IMR-90 (cell line): ENCODE measurements around the gene NRAS. TPM values are rescaled to one million over a fixed set of nuclear protein-coding genes. Genes with fewer than 3 reads are reported as not detected.

ENCODE experiments used
- ATAC-seq: fragments of 200-7000 bp; cut with Tn5 transposase; 2 replicates; pipeline ENCODE4 v1.9.1; 2020; ENCODE audit warnings: low read depth, mild to moderate bottlenecking, moderate library complexity
- BruUV-seq: library from RNA; stranded (reverse); fragments of 400-500 nt; replicated peaks from 2 replicates; lab custom pipeline; 2021; lab: Mats Ljungman, UMichigan
- CTCF ChIA-PET: fragments of 300-600 bp; formaldehyde crosslinking; extraction: SDS; loops from one replicate; lab custom pipeline; 2021; ENCODE audit warnings: antibody characterized with exemption; lab: Yijun Ruan, JAX
- POLR2A ChIA-PET: fragments of 300-600 bp; sonication (Branson Sonifier 250); formaldehyde crosslinking; loops from one replicate; lab custom pipeline; 2022; ENCODE audit warnings: antibody characterized with exemption; ENCODE audit not compliant: unreplicated experiment; lab: Charles Lee
- DNase-seq: peaks from one replicate; pipeline ENCODE4 v3.0.0; 2013
- H2AFZ ChIP-seq: replicated peaks from 2 replicates; pipeline ENCODE3; 2013; ENCODE audit warnings: low read length, mild to moderate bottlenecking; ENCODE audit not compliant: poor library complexity
- H2AK5ac ChIP-seq: 2 replicates; pipeline ENCODE4 v1.6.1; 2013; ENCODE audit warnings: low read depth, low read length, inconsistent platforms
- H2AK9ac ChIP-seq: replicated peaks from 2 replicates; pipeline ENCODE3; 2013; ENCODE audit warnings: mild to moderate bottlenecking, low read depth, low read length, moderate library complexity; ENCODE audit not compliant: poor library complexity
- H2BK120ac ChIP-seq: 2 replicates; pipeline ENCODE4 v1.6.1; 2013; ENCODE audit warnings: low read depth, low read length, inconsistent platforms
- H2BK15ac ChIP-seq: 3 replicates; pipeline ENCODE4 v1.6.1; 2013; ENCODE audit warnings: low read depth, low read length, inconsistent platforms
- H2BK20ac ChIP-seq: 2 replicates; pipeline ENCODE4 v1.6.1; 2013; ENCODE audit warnings: low read depth, mild to moderate bottlenecking, inconsistent platforms, low read length, moderate library complexity
- H2BK5ac ChIP-seq: 2 replicates; pipeline ENCODE4 v1.6.1; 2013; ENCODE audit warnings: mild to moderate bottlenecking, low read depth, low read length, inconsistent platforms; ENCODE audit not compliant: poor library complexity, severe bottlenecking
- H3K14ac ChIP-seq: replicated peaks from 2 replicates; pipeline ENCODE4 v1.6.1; 2013; ENCODE audit warnings: low read depth, low read length, inconsistent platforms
- H3K18ac ChIP-seq: 2 replicates; pipeline ENCODE4 v1.6.1; 2013; ENCODE audit warnings: low read depth, low read length, control low read depth
- H3K23ac ChIP-seq: 2 replicates; pipeline ENCODE4 v1.6.1; 2013; ENCODE audit warnings: low read depth, low read length, inconsistent platforms
- H3K27ac ChIP-seq: 2 replicates; pipeline ENCODE4 v1.5.1; 2013; ENCODE audit warnings: mild to moderate bottlenecking, control low read depth, low read length; ENCODE audit not compliant: insufficient read depth
- H3K27me3 ChIP-seq: 2 replicates; pipeline ENCODE4 v1.6.1; 2013; ENCODE audit warnings: low read length; ENCODE audit not compliant: control insufficient read depth, insufficient read depth
- H3K36me3 ChIP-seq: 2 replicates; pipeline ENCODE4 v1.6.1; 2013; ENCODE audit warnings: low read length, mixed read lengths; ENCODE audit not compliant: control insufficient read depth, insufficient read depth
- H3K4ac ChIP-seq: 2 replicates; pipeline ENCODE4 v1.6.1; 2013; ENCODE audit warnings: low read depth, low read length, inconsistent platforms
- H3K4me1 ChIP-seq: 2 replicates; pipeline ENCODE4 v1.6.1; 2013; ENCODE audit warnings: low read length, mixed read lengths; ENCODE audit not compliant: control insufficient read depth, insufficient read depth
- H3K4me2 ChIP-seq: 2 replicates; pipeline ENCODE4 v1.6.1; 2013; ENCODE audit warnings: low read depth, mild to moderate bottlenecking, control low read depth, low read length, moderate library complexity
- H3K4me3 ChIP-seq: 2 replicates; pipeline ENCODE4 v1.5.1; 2013; ENCODE audit warnings: low read depth, mild to moderate bottlenecking, control low read depth, low read length, moderate library complexity; ENCODE audit not compliant: insufficient read depth
- H3K56ac ChIP-seq: 2 replicates; pipeline ENCODE4 v1.6.1; 2013; ENCODE audit warnings: low read length, inconsistent platforms; ENCODE audit not compliant: insufficient read depth; ENCODE audit errors: extremely low read depth
- H3K79me1 ChIP-seq, 2 experiments: 2 replicates each; pipeline ENCODE4 v1.6.1; 2013; ENCODE audit warnings: low read length in 2 of 2, inconsistent platforms in 1 of 2, low read depth in 1 of 2
- H3K9ac ChIP-seq: 2 replicates; pipeline ENCODE4 v1.6.1; 2013; ENCODE audit warnings: low read depth, low read length, control low read depth
- H3K9me1 ChIP-seq: 2 replicates; pipeline ENCODE4 v1.6.1; 2013; ENCODE audit warnings: low read length, inconsistent platforms; ENCODE audit not compliant: insufficient read depth
- H3K9me3 ChIP-seq: 2 replicates; pipeline ENCODE4 v1.6.1; 2013; ENCODE audit warnings: low read length; ENCODE audit not compliant: control insufficient read depth, insufficient read depth
- H4K20me1 ChIP-seq: 2 replicates; pipeline ENCODE4 v1.6.1; 2013; ENCODE audit warnings: low read length, inconsistent platforms; ENCODE audit not compliant: insufficient read depth
- H4K5ac ChIP-seq: 2 replicates; pipeline ENCODE4 v1.6.1; 2013; ENCODE audit warnings: mild to moderate bottlenecking, low read depth, low read length, control low read depth
- H4K8ac ChIP-seq, 2 experiments: 2 replicates each; pipeline ENCODE4 v1.6.1; 2013; ENCODE audit warnings: low read depth in 2 of 2, low read length in 2 of 2, control low read depth in 1 of 2, inconsistent platforms in 1 of 2
- H4K91ac ChIP-seq: 2 replicates; pipeline ENCODE4 v1.6.1; 2013; ENCODE audit warnings: low read depth, low read length, inconsistent platforms; ENCODE audit not compliant: insufficient read depth
- BHLHE40 ChIP-seq: fragments of 150-350 bp; IDR thresholded peaks from 2 replicates; pipeline ENCODE4 v1.6.1; 2016; ENCODE audit warnings: mild to moderate bottlenecking, low read depth, low read length
- CEBPB ChIP-seq: IDR thresholded peaks from 2 replicates; pipeline ENCODE4 v1.6.1; 2012; ENCODE audit warnings: low read depth, low read length, improper control_type of control experiment
- CHD1 ChIP-seq: IDR thresholded peaks from 2 replicates; pipeline ENCODE4 v1.6.1; 2012; ENCODE audit warnings: low read depth, low read length, improper control_type of control experiment
- FOS ChIP-seq: fragments of 150-350 bp; IDR thresholded peaks from 2 replicates; pipeline ENCODE4 v1.6.1; 2016; ENCODE audit warnings: low read depth, low read length
- MAFK ChIP-seq: IDR thresholded peaks from 2 replicates; pipeline ENCODE4 v1.6.1; 2012; ENCODE audit warnings: low read depth, low read length, improper control_type of control experiment
- MAZ ChIP-seq: IDR thresholded peaks from 2 replicates; pipeline ENCODE4 v1.6.1; 2012; ENCODE audit warnings: low read depth, mild to moderate bottlenecking, low read length, improper control_type of control experiment, moderate library complexity, borderline replicate concordance
- NFE2L2 ChIP-seq: fragments of 150-350 bp; IDR thresholded peaks from 2 replicates; pipeline ENCODE4 v1.6.1; 2016; ENCODE audit warnings: low read depth, mild to moderate bottlenecking, low read length
- POLR2A ChIP-seq: IDR thresholded peaks from 2 replicates; pipeline ENCODE4 v1.6.1; 2012; ENCODE audit warnings: mild to moderate bottlenecking, low read depth, low read length
- RAD21 ChIP-seq: IDR thresholded peaks from 2 replicates; pipeline ENCODE4 v1.6.1; 2012; ENCODE audit warnings: low read length, improper control_type of control experiment
- RCOR1 ChIP-seq: IDR thresholded peaks from 2 replicates; pipeline ENCODE4 v1.6.1; 2012; ENCODE audit warnings: mild to moderate bottlenecking, low read length, improper control_type of control experiment; ENCODE audit not compliant: insufficient replicate concordance
- WGBS, 2 experiments: methylation state at CpG; one replicate each; pipeline versions ENCODE4 v1.1.5 to v1.1.7; 2013; ENCODE audit warnings: missing lambda C conversion rate in 2 of 2; ENCODE audit not compliant: insufficient read length in 1 of 2; ENCODE audit errors: extremely low coverage in 2 of 2; 5-methylcytosine and 5-hydroxymethylcytosine counted together
- dilution Hi-C: fragments of 300-500 bp; cut with HindIII; formaldehyde crosslinking; loops from one replicate; pipeline ENCODE4 v1.14.3; 2018; ENCODE audit warnings: low sequenced_read_pairs; ENCODE audit not compliant: unreplicated experiment
- in situ Hi-C: fragments of 300-500 bp; cut with MboI; formaldehyde crosslinking; loops from 3 replicates; pipeline ENCODE4 v1.14.3; 2019; ENCODE audit warnings: low sequenced_read_pairs, inconsistent platforms, mixed read lengths
- intact Hi-C: fragments of 100-400 bp; cut with micrococcal nuclease; formaldehyde crosslinking; loops from 2 replicates; pipeline ENCODE4 v1.10.0; 2022
- polyA plus RNA-seq, 3 experiments: library from polyadenylated mRNA; depleted of rRNA; stranded (reverse); fragments of >200 nt; gene quantifications; 2 replicates each; pipeline ENCODE4 v1.2.3, GENCODE V29; 2012; ENCODE audit warnings: low replicate concordance in 1 of 3
- total RNA-seq: library from RNA; depleted of rRNA; stranded (reverse); fragments of >200 nt; gene quantifications from 2 replicates; pipeline ENCODE4 v1.2.3, GENCODE V29; 2012
- TF ChIP-seq, protein P1 (sequence below): fragments of 150-350 bp; IDR thresholded peaks from 2 replicates; pipeline ENCODE4 v1.6.1; 2017; ENCODE audit warnings: mild to moderate bottlenecking, antibody characterized with exemption, low read length, low read depth

The NRAS gene
- total and polyA plus RNA-seq, 2 of the 4 experiments (the other 2 are of a cell fraction): 27.4 to 85.9 TPM

- Histone ChIP-seq H3K23ac (peak overlapping the region; percentile 34; the same call in 1 of the 2 replicates), H3K36me3 (no peaks in the 10 kb centered on the region), H3K4me1 (no peaks in the 10 kb centered on the region), H3K9me3 (no peaks in the 10 kb centered on the region), H2AK5ac (no peak overlapping the region), H2BK120ac (peak overlapping the region; percentile 9; the same call in 1 of the 2 replicates), H3K27ac (no peak overlapping the region), H3K4me3 (peak overlapping the region; percentile 92), H3K56ac (no peak overlapping the region), H3K27me3 (peaks cover 5% of the 10 kb centered on the region), H2BK5ac (peak overlapping the region; percentile 35), H3K18ac (no peak overlapping the region), H3K79me1 (no peaks in the 10 kb centered on the region), H3K4me2 (peak overlapping the region; percentile 97), H2BK20ac (no peak overlapping the region), H4K20me1 (no peaks in the 10 kb centered on the region), H2BK15ac (no peak overlapping the region), H2AK9ac (peak overlapping the region; percentile 45), H3K9me1 (0 out of 2 replicates have a peak, but pooled peaks cover 3% of the 10 kb centered on the region), H4K5ac (no peak overlapping the region), H4K91ac (no peak overlapping the region), H3K9ac (peak overlapping the region; percentile 50; the same call in 1 of the 2 replicates), H4K8ac (peak overlapping the region in 1 of 2 experiments; percentile 29; a peak in 1 of 4 replicates), H3K14ac (0 out of 2 replicates have a peak overlapping the region, but pooled peaks have one; percentile 30), H2AFZ (peak overlapping the region; percentile 96), H3K4ac (peak overlapping the region; percentile 40; the same call in 1 of the 2 replicates)
- BruUV-seq: no TSS peak
- in situ Hi-C loops (no loop called here), intact Hi-C loops (loop anchor here (2.0 kb wide), 3 partner anchors 90 to 692 kb away; partner anchors contain the start of genes BCAS2 and OLFML3), dilution Hi-C loops (no loop called here)
- ATAC-seq (peak; percentile 99), DNase-seq (peak; percentile 80)
- ChIA-PET POLR2A (no interaction called here), CTCF (interaction anchor here (0.6 kb wide), 1 partner anchor 50 kb away, joined by 4 read pairs; no protein-coding TSS in a partner anchor)
- TF ChIP-seq MAFK (no peak), BHLHE40 (peak; percentile 68), MAZ (peak; percentile 54; the same call in 1 of the 2 replicates), RCOR1 (no peak), CEBPB (peak; percentile 79), CHD1 (no peak), NFE2L2 (no peak), FOS (no peak), RAD21 (no peak), POLR2A (peak; percentile 59; the same call in 1 of the 2 replicates)
- TF ChIP-seq, protein P1, sequence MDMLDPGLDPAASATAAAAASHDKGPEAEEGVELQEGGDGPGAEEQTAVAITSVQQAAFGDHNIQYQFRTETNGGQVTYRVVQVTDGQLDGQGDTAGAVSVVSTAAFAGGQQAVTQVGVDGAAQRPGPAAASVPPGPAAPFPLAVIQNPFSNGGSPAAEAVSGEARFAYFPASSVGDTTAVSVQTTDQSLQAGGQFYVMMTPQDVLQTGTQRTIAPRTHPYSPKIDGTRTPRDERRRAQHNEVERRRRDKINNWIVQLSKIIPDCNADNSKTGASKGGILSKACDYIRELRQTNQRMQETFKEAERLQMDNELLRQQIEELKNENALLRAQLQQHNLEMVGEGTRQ: no peak
- 0% methylated on average over 5 of the region's 45 CpGs; no CpG with 5 or more reads in 1 of the 2 experiments for WGBS, 2 experiments
Observed at GRCh38 chr1:114670083-114671010, 46.2 kb downstream of the NRAS start.
